IPS-20b (cell line): ENCODE measurements around the gene DGUOK.

Experiments used
- H3K27ac ChIP-seq: one replicate; pipeline ENCODE4 v1.5.1; 2013; ENCODE audit warnings: low read length
- H3K27me3 ChIP-seq: 2 replicates; pipeline ENCODE4 v1.6.1; 2013; ENCODE audit warnings: mild to moderate bottlenecking, low read length, inconsistent platforms; ENCODE audit not compliant: insufficient read depth
- H3K36me3 ChIP-seq: 2 replicates; pipeline ENCODE4 v1.6.1; 2013; ENCODE audit warnings: low read depth, mild to moderate bottlenecking, inconsistent platforms, low read length, moderate library complexity; ENCODE audit not compliant: insufficient read depth
- H3K4me1 ChIP-seq: 2 replicates; pipeline ENCODE4 v1.6.1; 2013; ENCODE audit warnings: mild to moderate bottlenecking, control low read depth, inconsistent platforms, low read length, moderate library complexity; ENCODE audit not compliant: insufficient read depth
- H3K4me3 ChIP-seq: 2 replicates; pipeline ENCODE4 v1.5.1; 2013; ENCODE audit warnings: mild to moderate bottlenecking, low read length, inconsistent platforms
- H3K9ac ChIP-seq: 2 replicates; pipeline ENCODE4 v1.6.1; 2013; ENCODE audit warnings: low read depth, mild to moderate bottlenecking, inconsistent platforms, low read length, moderate library complexity
- H3K9me3 ChIP-seq: 2 replicates; pipeline ENCODE4 v1.6.1; 2013; ENCODE audit warnings: mild to moderate bottlenecking, low read depth, low read length, inconsistent platforms; ENCODE audit not compliant: insufficient read depth

Gene DGUOK

GRCh38 chr2:73915437-73915993, 11.2 kb upstream of the DGUOK start:
- H3K9ac ChIP-seq: no peak overlapping the region
- no peaks in the 10 kb centered on the region for H3K27me3 ChIP-seq
- H3K9me3 ChIP-seq: no peaks in the 10 kb centered on the region
- H3K4me1 ChIP-seq: no peaks in the 10 kb centered on the region
- no peak overlapping the region for H3K4me3 ChIP-seq
- no peak overlapping the region for H3K27ac ChIP-seq
- no peaks in the 10 kb centered on the region for H3K36me3 ChIP-seq

- H3K4me1 ChIP-seq: no peaks in the 10 kb centered on the region; the same call in 1 of the 2 replicates
Measured at GRCh38 chr2:73916666-73917065, 10.0 kb upstream of the DGUOK start.

GRCh38 chr2:73917296-73917695, 9.4 kb upstream of the DGUOK start:
- H3K36me3 ChIP-seq: no peaks in the 10 kb centered on the region
- H3K9me3 ChIP-seq: no peaks in the 10 kb centered on the region
- H3K9ac ChIP-seq: no peak overlapping the region
- no peaks in the 10 kb centered on the region; the same call in 1 of the 2 replicates for H3K4me1 ChIP-seq
- no peak overlapping the region for H3K27ac ChIP-seq
- H3K27me3 ChIP-seq: no peaks in the 10 kb centered on the region
- no peak overlapping the region for H3K4me3 ChIP-seq

More at GRCh38 chr2:73916666-73917065, 10.0 kb upstream of the DGUOK start:
- H3K27me3 ChIP-seq: no peaks in the 10 kb centered on the region
- no peaks in the 10 kb centered on the region for H3K36me3 ChIP-seq
- no peak overlapping the region for H3K4me3 ChIP-seq
- H3K9ac ChIP-seq: no peak overlapping the region
- H3K9me3 ChIP-seq: no peaks in the 10 kb centered on the region
- no peak overlapping the region for H3K27ac ChIP-seq

- H3K4me1 ChIP-seq: no peaks in the 10 kb centered on the region; the same call in 1 of the 2 replicates
- no peaks in the 10 kb centered on the region for H3K27me3 ChIP-seq
- no peak overlapping the region for H3K27ac ChIP-seq
- H3K4me3 ChIP-seq: no peak overlapping the region
- H3K9me3 ChIP-seq: no peaks in the 10 kb centered on the region
- no peak overlapping the region for H3K9ac ChIP-seq
- H3K36me3 ChIP-seq: no peaks in the 10 kb centered on the region
Measured at GRCh38 chr2:73917696-73918207, 8.9 kb upstream of the DGUOK start.

- H3K36me3 ChIP-seq: no peaks in the 10 kb centered on the region
- no peak overlapping the region for H3K9ac ChIP-seq
- no peaks in the 10 kb centered on the region for H3K27me3 ChIP-seq
- H3K4me1 ChIP-seq: no peaks in the 10 kb centered on the region; the same call in 1 of the 2 replicates
- no peak overlapping the region for H3K27ac ChIP-seq
- H3K4me3 ChIP-seq: no peak overlapping the region
- H3K9me3 ChIP-seq: no peaks in the 10 kb centered on the region
Measured at GRCh38 chr2:73918856-73919255, 7.8 kb upstream of the DGUOK start.

DNA sequence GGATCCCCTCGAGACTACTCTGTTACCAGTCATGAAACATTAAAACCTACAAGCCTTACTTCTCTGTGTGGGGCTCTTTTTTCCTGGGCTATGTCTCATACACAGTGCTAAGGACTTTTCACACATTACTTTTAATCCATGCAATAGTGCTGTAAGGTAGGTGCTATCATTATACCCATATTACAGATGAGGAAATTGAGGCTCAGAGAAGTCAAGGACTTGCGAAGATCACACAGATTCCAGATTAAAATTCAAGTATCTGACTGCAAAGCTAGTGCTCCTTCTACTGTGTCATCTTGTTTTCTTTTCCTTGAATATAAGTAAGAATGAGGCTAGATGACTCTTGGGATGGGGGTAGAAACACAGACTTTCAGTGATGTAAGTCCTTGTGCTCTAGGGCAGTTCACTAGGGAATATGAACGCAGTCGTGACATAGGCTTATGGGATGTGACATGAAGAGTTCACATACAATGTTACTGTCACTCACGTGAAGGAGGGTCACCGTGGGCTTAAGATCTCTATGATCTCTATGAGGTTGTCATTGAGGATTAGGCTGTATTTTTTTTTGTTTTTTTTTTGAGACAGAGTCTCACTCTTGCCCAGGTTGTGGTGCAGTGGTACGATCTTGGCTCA, 7.0 kb upstream of the DGUOK start:
- no peak overlapping the region for H3K27ac ChIP-seq

DNA sequence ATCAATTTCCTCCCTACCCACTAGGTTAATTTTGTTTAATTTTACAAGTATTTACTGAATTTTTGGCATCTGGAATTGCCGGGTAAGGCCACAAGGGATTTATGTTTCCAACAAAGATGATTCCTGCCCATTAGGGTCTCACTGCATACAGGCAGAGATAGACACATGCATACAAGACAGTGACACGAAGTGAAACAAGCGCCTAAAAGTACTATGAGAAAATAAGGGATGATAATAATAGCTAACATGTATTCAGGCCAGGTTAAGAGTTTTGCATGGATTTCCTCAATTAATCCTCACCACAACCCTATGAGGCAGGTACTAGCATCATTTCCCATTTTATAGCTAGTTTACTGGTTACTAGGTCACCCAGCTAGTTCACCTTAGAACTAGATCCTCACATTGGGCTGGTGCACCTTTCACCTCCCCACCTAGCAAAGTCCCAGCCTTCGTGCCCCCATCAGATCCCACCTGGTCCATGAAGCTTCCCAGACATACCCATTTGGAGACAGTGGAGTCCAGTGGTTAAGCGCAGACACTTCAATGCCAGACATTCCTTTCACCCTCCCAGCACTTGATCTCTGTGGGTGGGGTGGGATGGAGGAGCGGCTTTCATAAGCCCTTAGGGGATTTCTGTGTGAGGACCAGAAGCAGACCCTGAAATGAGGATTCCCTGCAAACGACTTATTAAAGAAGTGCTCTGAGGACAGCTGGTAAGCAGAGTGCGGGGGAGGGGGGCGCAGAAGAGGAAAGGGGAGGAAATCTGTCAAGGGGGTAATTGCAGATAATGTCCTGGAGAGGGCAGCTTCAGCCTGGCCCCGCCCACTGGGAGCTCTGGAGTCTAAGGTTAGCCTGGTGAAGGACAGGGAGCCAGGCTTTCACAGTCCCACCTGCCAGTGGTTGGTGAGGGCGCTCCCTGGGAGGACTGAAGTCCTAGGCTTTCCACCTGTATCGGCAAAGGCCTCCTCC, 5.8 kb upstream of the DGUOK start:
- Histone ChIP-seq H3K9me3 (no peaks in the 10 kb centered on the region), H3K9ac (no peak overlapping the region), H3K4me3 (0 out of 2 replicates have a peak overlapping the region, but pooled peaks have one; percentile 21), H3K4me1 (no peaks in the 10 kb centered on the region; the same call in 1 of the 2 replicates), H3K27me3 (no peaks in the 10 kb centered on the region), H3K27ac (no peak overlapping the region), H3K36me3 (no peaks in the 10 kb centered on the region)

More for the DNA sequence above, 7.0 kb upstream of the DGUOK start:
- no peak overlapping the region for H3K4me3 ChIP-seq
- no peak overlapping the region for H3K9ac ChIP-seq
- H3K36me3 ChIP-seq: no peaks in the 10 kb centered on the region
- no peaks in the 10 kb centered on the region; the same call in 1 of the 2 replicates for H3K4me1 ChIP-seq
- no peaks in the 10 kb centered on the region for H3K9me3 ChIP-seq
- no peaks in the 10 kb centered on the region for H3K27me3 ChIP-seq

- Histone ChIP-seq H3K4me1 (no peaks in the 10 kb centered on the region; the same call in 1 of the 2 replicates), H3K27me3 (no peaks in the 10 kb centered on the region), H3K27ac (no peak overlapping the region), H3K9me3 (no peaks in the 10 kb centered on the region), H3K36me3 (no peaks in the 10 kb centered on the region), H3K9ac (no peak overlapping the region), H3K4me3 (no peak overlapping the region)
Measured at GRCh38 chr2:73921581-73921980, 5.1 kb upstream of the DGUOK start.

DNA sequence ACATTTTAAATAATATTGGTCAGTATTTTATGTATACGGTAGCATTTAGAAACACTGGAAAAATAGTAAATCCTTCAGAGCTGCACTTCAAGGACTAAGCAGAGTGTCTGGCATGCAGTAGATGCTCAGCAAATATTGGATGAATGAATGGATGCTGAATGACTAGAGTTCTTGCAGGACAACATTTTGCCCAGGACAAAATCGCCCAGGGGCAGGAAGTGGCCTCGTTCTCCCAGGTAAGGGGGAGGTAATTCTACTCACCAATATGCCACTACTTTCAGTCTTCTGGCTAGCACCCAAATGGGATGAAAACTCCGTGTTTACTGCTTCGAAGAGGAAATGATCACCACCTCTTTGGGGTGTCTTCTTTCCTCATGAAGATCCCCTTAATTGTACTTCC, 4.0 kb upstream of the DGUOK start:
- H3K9ac ChIP-seq: no peak overlapping the region
- H3K4me3 ChIP-seq: no peak overlapping the region
- no peaks in the 10 kb centered on the region for H3K27me3 ChIP-seq
- no peak overlapping the region for H3K27ac ChIP-seq
- peaks cover 1% of the 10 kb centered on the region; the same call in 1 of the 2 replicates for H3K4me1 ChIP-seq
- no peaks in the 10 kb centered on the region for H3K9me3 ChIP-seq
- H3K36me3 ChIP-seq: no peaks in the 10 kb centered on the region

GRCh38 chr2:73925033-73925704, 1.5 kb upstream of the DGUOK start:
- no peaks in the 10 kb centered on the region for H3K27me3 ChIP-seq
- peaks cover 2% of the 10 kb centered on the region; the same call in 1 of the 2 replicates for H3K4me1 ChIP-seq
- H3K4me3 ChIP-seq: no peak overlapping the region
- H3K9me3 ChIP-seq: no peaks in the 10 kb centered on the region
- H3K36me3 ChIP-seq: no peaks in the 10 kb centered on the region
- H3K27ac ChIP-seq: no peak overlapping the region
- H3K9ac ChIP-seq: no peak overlapping the region
